Measurements from ENCODE around the gene EIF5A. TPM values are rescaled to one million over a fixed set of nuclear protein-coding genes. Genes with fewer than 3 reads are reported as not detected.

EIF5A gene
- total and polyA plus RNA-seq, 9 of the 15 experiments (the other 6 are each of a cell fraction or from before 2014, with no cell fraction given): 22.9 to 1,163 (median 772) TPM

GRCh38 chr17:7293816-7294613, 13.4 kb upstream of the EIF5A start:
- ChIA-PET POLR2A (interaction anchor here (0.6 to 0.9 kb wide), 2 partner anchors 11 to 12 kb away, joined by 3 read pairs; partner anchors contain the start of gene SLC2A4), CTCF (ENCODE audit: low intra/inter-chr PET ratio) (no interaction called here)
- peaks cover 17 to 53% of the 10 kb centered on the region in 2 experiments for H3K4me1 ChIP-seq (replicated peaks in 1 of 2; ENCODE audit: control insufficient read depth in 2 of 2, insufficient read depth in 2 of 2, low read length in 2 of 2)
- H3K27me3 ChIP-seq (ENCODE audit: control insufficient read depth in 2 of 2, insufficient read depth in 2 of 2, low read length in 2 of 2): no peaks in the 10 kb centered on the region
- intact Hi-C loops (cut with micrococcal nuclease) (no loop called here), in situ Hi-C loops (cut with MboI) (no loop called here)
- WGBS (ENCODE audit: insufficient coverage, low coverage, missing lambda C conversion rate): 13% methylated on average over 5 of the region's 75 CpGs
- no peak overlapping the region for H2AFZ ChIP-seq (ENCODE audit: low read depth, low read length)
- peak overlapping the region; percentile 6; the same call in 1 of the 2 replicates for H3K4me2 ChIP-seq (ENCODE audit: insufficient read depth, low read length)
- peak; percentile 77 for ATAC-seq
- H3K4me3 ChIP-seq: no peak overlapping the region
- no TSS peak for BruUV-seq (replicated peaks)
- no peak overlapping the region for H3K27ac ChIP-seq (ENCODE audit: extremely low read depth, low read depth, low read length)
- H3K79me2 ChIP-seq (ENCODE audit: control insufficient read depth, insufficient read depth, low read length): no peaks in the 10 kb centered on the region
- no peaks in the 10 kb centered on the region for H3K9me3 ChIP-seq (replicated peaks; ENCODE audit: control insufficient read depth, insufficient read depth, low read depth, low read length)
- peak overlapping the region in 1 of 2 experiments; percentile 74; a peak in 2 of 4 replicates for H3K9ac ChIP-seq (ENCODE audit: insufficient read depth in 1 of 2, low read depth in 2 of 2, low read length in 2 of 2)
- H3K9me1 ChIP-seq (ENCODE audit: control insufficient read depth, insufficient read depth, low read length): no peaks in the 10 kb centered on the region
- peak; percentile 62 to 67 (median 62) for DNase-seq (ENCODE audit: extremely low read depth in 1 of 4, low spot score in 3 of 4)
- H4K20me1 ChIP-seq (replicated peaks; ENCODE audit: control insufficient read depth, insufficient read depth, low read length): no peaks in the 10 kb centered on the region
- H3K36me3 ChIP-seq (ENCODE audit: control insufficient read depth, insufficient read depth, low read length): no peaks in the 10 kb centered on the region
- no peak for FAIRE-seq
- TF ChIP-seq GTF2F1 (IDR thresholded peaks at IDR 0.05; ENCODE audit: low read depth, low read length) (no peak), KLF1 (tag; IDR thresholded peaks at IDR 0.05) (no peak), ZKSCAN8 (CRISPR knock-in tag; IDR thresholded peaks at IDR 0.05) (no peak), SMC3 (conservative IDR thresholded peaks at IDR 0.05; ENCODE audit: insufficient read depth, low read depth, low read length) (no peak), MIER1 (IDR thresholded peaks at IDR 0.05; ENCODE audit: low read depth) (no peak), NR2F6 (CRISPR knock-in tag; IDR thresholded peaks at IDR 0.05) (no peak), POU5F1 (IDR thresholded peaks at IDR 0.05; ENCODE audit: borderline replicate concordance, low read depth, low read length, partially characterized antibody) (no peak), ZNF239 (CRISPR knock-in tag; IDR thresholded peaks at IDR 0.05) (no peak), HMBOX1 (IDR thresholded peaks at IDR 0.05) (peak; percentile 15), DDX20 (tag; IDR thresholded peaks at IDR 0.05; ENCODE audit: low read depth) (no peak), ZBTB7A (IDR thresholded peaks at IDR 0.05; ENCODE audit: borderline replicate concordance, control insufficient read depth, low read depth, low read length) (peak; percentile 49; the same call in 1 of the 2 replicates), CREB1 (IDR thresholded peaks at IDR 0.05) (no peak), CREB1 (CRISPR knock-in tag; IDR thresholded peaks at IDR 0.05) (no peak), ZNF184 (CRISPR knock-in tag; IDR thresholded peaks at IDR 0.05) (no peak), MYBL2 (IDR thresholded peaks at IDR 0.05; ENCODE audit: low read depth) (no peak), MYBL2 (CRISPR knock-in tag; IDR thresholded peaks at IDR 0.05; ENCODE audit: borderline replicate concordance) (no peak), PCBP1 (IDR thresholded peaks at IDR 0.05; ENCODE audit: low read depth, low read length, poor library complexity, severe bottlenecking) (no peak), RBM14 (IDR thresholded peaks at IDR 0.05; ENCODE audit: borderline replicate concordance, insufficient read depth, low read depth, low read length) (no peak)
- TF ChIP-seq, protein P1, sequence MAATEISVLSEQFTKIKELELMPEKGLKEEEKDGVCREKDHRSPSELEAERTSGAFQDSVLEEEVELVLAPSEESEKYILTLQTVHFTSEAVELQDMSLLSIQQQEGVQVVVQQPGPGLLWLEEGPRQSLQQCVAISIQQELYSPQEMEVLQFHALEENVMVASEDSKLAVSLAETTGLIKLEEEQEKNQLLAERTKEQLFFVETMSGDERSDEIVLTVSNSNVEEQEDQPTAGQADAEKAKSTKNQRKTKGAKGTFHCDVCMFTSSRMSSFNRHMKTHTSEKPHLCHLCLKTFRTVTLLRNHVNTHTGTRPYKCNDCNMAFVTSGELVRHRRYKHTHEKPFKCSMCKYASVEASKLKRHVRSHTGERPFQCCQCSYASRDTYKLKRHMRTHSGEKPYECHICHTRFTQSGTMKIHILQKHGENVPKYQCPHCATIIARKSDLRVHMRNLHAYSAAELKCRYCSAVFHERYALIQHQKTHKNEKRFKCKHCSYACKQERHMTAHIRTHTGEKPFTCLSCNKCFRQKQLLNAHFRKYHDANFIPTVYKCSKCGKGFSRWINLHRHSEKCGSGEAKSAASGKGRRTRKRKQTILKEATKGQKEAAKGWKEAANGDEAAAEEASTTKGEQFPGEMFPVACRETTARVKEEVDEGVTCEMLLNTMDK (IDR thresholded peaks at IDR 0.05; ENCODE audit: borderline replicate concordance, insufficient read depth, low read depth, low read length, poor library complexity, severe bottlenecking): no peak
